ENCODE results near the gene NOD1.

DNA sequence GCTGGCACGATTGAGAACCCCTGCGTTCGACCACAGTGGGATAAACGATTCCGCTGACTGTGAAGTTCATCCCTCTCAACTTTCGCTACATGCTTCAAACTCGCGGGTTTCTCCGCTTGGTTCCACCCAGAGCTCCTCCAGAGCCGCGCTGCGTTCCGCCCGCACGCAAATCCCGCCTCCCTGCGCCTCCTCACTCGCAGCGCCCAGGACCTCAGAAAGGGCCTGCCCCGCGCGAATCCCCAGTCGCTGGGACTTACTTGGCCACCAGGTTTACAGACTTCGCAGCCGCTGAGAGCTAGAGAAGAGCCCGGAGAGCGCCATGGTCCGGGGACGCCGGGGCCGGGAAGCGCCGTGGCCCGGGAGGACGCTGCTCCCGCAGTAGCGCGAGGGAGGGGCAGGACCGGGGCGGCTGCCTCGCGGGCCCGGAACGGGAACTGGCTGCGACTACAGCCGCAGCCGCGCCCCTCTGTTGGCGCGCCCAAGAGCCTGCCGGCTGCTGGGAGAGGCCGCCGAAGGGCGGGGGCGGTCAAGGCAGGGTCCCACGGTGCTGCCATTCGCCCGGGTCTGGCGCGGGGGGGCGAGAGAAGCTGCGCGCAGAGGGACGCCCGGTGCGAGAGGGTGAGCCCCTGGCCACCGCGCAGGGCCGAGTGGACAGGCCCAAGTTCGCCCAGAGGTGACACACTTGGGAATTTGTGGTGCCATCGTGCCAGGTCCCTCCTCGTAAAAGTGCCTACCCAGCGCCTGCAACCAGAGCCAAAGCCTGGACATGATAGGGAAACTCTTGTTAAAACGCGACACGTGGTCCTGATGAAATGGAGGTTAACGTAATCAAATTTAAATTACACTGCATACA, at the start of gene NOD1:
- TF ChIP-seq, protein P1, sequence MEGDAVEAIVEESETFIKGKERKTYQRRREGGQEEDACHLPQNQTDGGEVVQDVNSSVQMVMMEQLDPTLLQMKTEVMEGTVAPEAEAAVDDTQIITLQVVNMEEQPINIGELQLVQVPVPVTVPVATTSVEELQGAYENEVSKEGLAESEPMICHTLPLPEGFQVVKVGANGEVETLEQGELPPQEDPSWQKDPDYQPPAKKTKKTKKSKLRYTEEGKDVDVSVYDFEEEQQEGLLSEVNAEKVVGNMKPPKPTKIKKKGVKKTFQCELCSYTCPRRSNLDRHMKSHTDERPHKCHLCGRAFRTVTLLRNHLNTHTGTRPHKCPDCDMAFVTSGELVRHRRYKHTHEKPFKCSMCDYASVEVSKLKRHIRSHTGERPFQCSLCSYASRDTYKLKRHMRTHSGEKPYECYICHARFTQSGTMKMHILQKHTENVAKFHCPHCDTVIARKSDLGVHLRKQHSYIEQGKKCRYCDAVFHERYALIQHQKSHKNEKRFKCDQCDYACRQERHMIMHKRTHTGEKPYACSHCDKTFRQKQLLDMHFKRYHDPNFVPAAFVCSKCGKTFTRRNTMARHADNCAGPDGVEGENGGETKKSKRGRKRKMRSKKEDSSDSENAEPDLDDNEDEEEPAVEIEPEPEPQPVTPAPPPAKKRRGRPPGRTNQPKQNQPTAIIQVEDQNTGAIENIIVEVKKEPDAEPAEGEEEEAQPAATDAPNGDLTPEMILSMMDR (IDR thresholded peaks at IDR 0.05; ENCODE audit: borderline replicate concordance, extremely low read depth, low read length, poor library complexity, severe bottlenecking): no peak
- no peak for TF ChIP-seq EZH2 (IDR thresholded peaks at IDR 0.05; ENCODE audit: borderline replicate concordance, low read depth, low read length, severe bottlenecking)
